BJ (cell line): Measurements from ENCODE around the gene SMYD2. TPM values are rescaled to one million over a fixed set of nuclear protein-coding genes. Genes with fewer than 3 reads are reported as not detected.
A peak's percentile ranks its signal among the peaks of the same experiment; 100 is the strongest.

ENCODE experiments used
- CTCF ChIA-PET: fragments of 350-600 bp; formaldehyde crosslinking; extraction: SDS; loops from one replicate; lab custom pipeline; 2021; ENCODE audit warnings: antibody characterized with exemption, inconsistent platforms; lab: Yijun Ruan, JAX
- POLR2A ChIA-PET: fragments of 300-600 bp; sonication (Branson Sonifier 250); formaldehyde crosslinking; extraction: SDS; loops from one replicate; lab custom pipeline; 2021; ENCODE audit warnings: antibody characterized with exemption; lab: Charles Lee
- DNase-seq: peaks from one replicate; pipeline ENCODE4 v3.0.0-alpha.2; 2011; ENCODE audit warnings: low read depth
- H3K27me3 ChIP-seq: 2 replicates; pipeline ENCODE4 v1.6.0; 2011; ENCODE audit warnings: low read length; ENCODE audit not compliant: control insufficient read depth, insufficient read depth
- H3K36me3 ChIP-seq: 2 replicates; pipeline ENCODE4 v1.5.1; 2011; ENCODE audit warnings: low read length; ENCODE audit not compliant: control insufficient read depth, insufficient read depth
- H3K4me3 ChIP-seq: 2 replicates; pipeline ENCODE4 v1.5.1; 2011; ENCODE audit warnings: low read depth, mild to moderate bottlenecking, control low read depth, low read length
- CTCF ChIP-seq: IDR thresholded peaks from 2 replicates; pipeline ENCODE4 v1.5.1; 2011; ENCODE audit warnings: low read depth, mild to moderate bottlenecking, control low read depth, inconsistent platforms, low read length, moderate library complexity; ENCODE audit not compliant: insufficient read depth
- polyA plus RNA-seq: library from polyadenylated mRNA; depleted of rRNA; stranded (reverse); fragments of >200 nt; gene quantifications from 2 replicates; pipeline ENCODE4 v1.2.3, GENCODE V29; 2011

SMYD2 gene
- polyA plus RNA-seq, 1 experiment: 41.5 TPM

GRCh38 chr1:214328770-214329469, 48.0 kb downstream of the SMYD2 start:
- Histone ChIP-seq H3K36me3 (peaks cover 4% of the 10 kb centered on the region), H3K4me3 (no peak overlapping the region), H3K27me3 (no peaks in the 10 kb centered on the region)
- TF ChIP-seq CTCF: peak; percentile 87
- DNase-seq: no peak
- POLR2A ChIA-PET: interaction anchor here (0.5 kb wide), 1 partner anchor 114 kb away, joined by 3 read pairs; no protein-coding TSS in a partner anchor
- CTCF ChIA-PET: interaction anchor here (0.6 to 14.5 kb wide), 46 partner anchors 11 to 1206 kb away, joined by 3 to 473 read pairs (median 5); no protein-coding TSS in a partner anchor

- ChIA-PET CTCF (interaction anchor here (0.6 to 14.5 kb wide), 35 partner anchors 10 to 1196 kb away, joined by 3 to 473 read pairs (median 5); no protein-coding TSS in a partner anchor), POLR2A (no interaction called here)
- H3K36me3 ChIP-seq: peaks cover 6% of the 10 kb centered on the region
- no peak for TF ChIP-seq CTCF
- DNase-seq: no peak
- no peak overlapping the region for H3K4me3 ChIP-seq
- H3K27me3 ChIP-seq: no peaks in the 10 kb centered on the region
These were observed 48.7 kb downstream of the SMYD2 start for GRCh38 chr1:214329470-214330220.

GRCh38 chr1:214330222-214330621, 49.3 kb downstream of the SMYD2 start:
- Histone ChIP-seq H3K27me3 (no peaks in the 10 kb centered on the region), H3K36me3 (peaks cover 6% of the 10 kb centered on the region), H3K4me3 (no peak overlapping the region)
- ChIA-PET POLR2A (no interaction called here), CTCF (interaction anchor here (0.7 to 14.5 kb wide), 17 partner anchors 10 to 1195 kb away, joined by 3 to 473 read pairs (median 11); no protein-coding TSS in a partner anchor)
- no peak for TF ChIP-seq CTCF
- no peak for DNase-seq

GRCh38 chr1:214330715-214331114, 49.8 kb downstream of the SMYD2 start:
- no peak for TF ChIP-seq CTCF
- ChIA-PET POLR2A (no interaction called here), CTCF (interaction anchor here (0.7 to 14.5 kb wide), 21 partner anchors 9 to 1195 kb away, joined by 3 to 473 read pairs (median 9); no protein-coding TSS in a partner anchor)
- Histone ChIP-seq H3K36me3 (peaks cover 6% of the 10 kb centered on the region), H3K4me3 (no peak overlapping the region), H3K27me3 (no peaks in the 10 kb centered on the region)
- no peak for DNase-seq

- DNase-seq: no peak
- Histone ChIP-seq H3K4me3 (no peak overlapping the region), H3K27me3 (no peaks in the 10 kb centered on the region), H3K36me3 (peaks cover 6% of the 10 kb centered on the region)
- ChIA-PET CTCF (interaction anchor here (0.7 to 14.5 kb wide), 34 partner anchors 10 to 1194 kb away, joined by 3 to 473 read pairs (median 6); no protein-coding TSS in a partner anchor), POLR2A (no interaction called here)
- no peak for TF ChIP-seq CTCF
These were observed 50.2 kb downstream of the SMYD2 start for GRCh38 chr1:214331180-214331579.
